ENCODE measurements around the gene PLSCR2. TPM values are rescaled to one million over a fixed set of nuclear protein-coding genes. Genes with fewer than 3 reads are reported as not detected.

PLSCR2 gene
- total RNA-seq, 6 experiments from 2014 or later, result not detected

- H3K9me3 Mint-ChIP-seq, result no peaks in the 10 kb centered on the region
- peak overlapping the region; percentile 44 for H3K27ac Mint-ChIP-seq
- TF ChIP-seq CTCF (IDR thresholded peaks at IDR 0.05), result no peak
- no peaks in the 10 kb centered on the region for H3K36me3 Mint-ChIP-seq (ENCODE audit: low read depth)
- DNase-seq, result peak; percentile 4
- H3K4me1 Mint-ChIP-seq (ENCODE audit: low read depth), result peaks cover 54% of the 10 kb centered on the region
- peak overlapping the region; percentile 66 for H3K4me3 Mint-ChIP-seq
- H3K27me3 Mint-ChIP-seq (ENCODE audit: insufficient read depth), result peaks cover 4% of the 10 kb centered on the region; the same call in 1 of the 2 replicates
Measured at GRCh38 chr3:146468234-146468633, 1.1 kb downstream of the PLSCR2 start.

- no peak for TF ChIP-seq CTCF (IDR thresholded peaks at IDR 0.05)
- peaks cover 54% of the 10 kb centered on the region for H3K4me1 Mint-ChIP-seq (ENCODE audit: low read depth)
- no peak overlapping the region for H3K4me3 Mint-ChIP-seq
- H3K36me3 Mint-ChIP-seq (ENCODE audit: low read depth), result no peaks in the 10 kb centered on the region
- peaks cover 4% of the 10 kb centered on the region for H3K27me3 Mint-ChIP-seq (ENCODE audit: insufficient read depth)
- no peaks in the 10 kb centered on the region for H3K9me3 Mint-ChIP-seq
- no peak overlapping the region for H3K27ac Mint-ChIP-seq
- DNase-seq, result peak; percentile 6
Measured at GRCh38 chr3:146466604-146467003, 2.8 kb downstream of the PLSCR2 start.

GRCh38 chr3:146465693-146466465, 3.5 kb downstream of the PLSCR2 start:
- H3K4me1 Mint-ChIP-seq (ENCODE audit: low read depth), result peaks cover 54% of the 10 kb centered on the region
- no peak overlapping the region for H3K4me3 Mint-ChIP-seq
- H3K9me3 Mint-ChIP-seq, result no peaks in the 10 kb centered on the region
- no peak for TF ChIP-seq CTCF (IDR thresholded peaks at IDR 0.05)
- no peak for DNase-seq
- peaks cover 4% of the 10 kb centered on the region for H3K27me3 Mint-ChIP-seq (ENCODE audit: insufficient read depth)
- no peaks in the 10 kb centered on the region for H3K36me3 Mint-ChIP-seq (ENCODE audit: low read depth)
- H3K27ac Mint-ChIP-seq, result no peak overlapping the region

- no peak for DNase-seq
- no peak overlapping the region for H3K27ac Mint-ChIP-seq
- no peak for TF ChIP-seq CTCF (IDR thresholded peaks at IDR 0.05)
- no peaks in the 10 kb centered on the region for H3K36me3 Mint-ChIP-seq (ENCODE audit: low read depth)
- peaks cover 3% of the 10 kb centered on the region for H3K27me3 Mint-ChIP-seq (ENCODE audit: insufficient read depth)
- no peak overlapping the region for H3K4me3 Mint-ChIP-seq
- peaks cover 54% of the 10 kb centered on the region for H3K4me1 Mint-ChIP-seq (ENCODE audit: low read depth)
- no peaks in the 10 kb centered on the region for H3K9me3 Mint-ChIP-seq
Measured at GRCh38 chr3:146464783-146465182, 4.6 kb downstream of the PLSCR2 start.

- no peak overlapping the region for H3K27ac Mint-ChIP-seq
- peaks cover 54% of the 10 kb centered on the region for H3K4me1 Mint-ChIP-seq (ENCODE audit: low read depth)
- peak; percentile 18 for DNase-seq
- H3K4me3 Mint-ChIP-seq, result no peak overlapping the region
- H3K27me3 Mint-ChIP-seq (ENCODE audit: insufficient read depth), result peaks cover 2% of the 10 kb centered on the region
- H3K36me3 Mint-ChIP-seq (ENCODE audit: low read depth), result no peaks in the 10 kb centered on the region
- H3K9me3 Mint-ChIP-seq, result no peaks in the 10 kb centered on the region
- no peak for TF ChIP-seq CTCF (IDR thresholded peaks at IDR 0.05)
Measured at GRCh38 chr3:146464005-146464595, 5.3 kb downstream of the PLSCR2 start.
